GM19240 (cell line): ENCODE measurements around the gene CBR4.

Experiments used
- DNase-seq: peaks from one replicate; pipeline ENCODE4 v3.0.0; 2011; ENCODE audit warnings: low spot score; ENCODE audit not compliant: insufficient read length

The CBR4 gene

GRCh38 chr4:169033660-169034059 is 23.6 kb upstream of the CBR4 start:
- no peak for DNase-seq

GRCh38 chr4:169032883-169033645 is 23.0 kb upstream of the CBR4 start:
- DNase-seq: no peak

- DNase-seq: no peak
These were observed 22.1 kb upstream of the CBR4 start for GRCh38 chr4:169032194-169032593.

DNA sequence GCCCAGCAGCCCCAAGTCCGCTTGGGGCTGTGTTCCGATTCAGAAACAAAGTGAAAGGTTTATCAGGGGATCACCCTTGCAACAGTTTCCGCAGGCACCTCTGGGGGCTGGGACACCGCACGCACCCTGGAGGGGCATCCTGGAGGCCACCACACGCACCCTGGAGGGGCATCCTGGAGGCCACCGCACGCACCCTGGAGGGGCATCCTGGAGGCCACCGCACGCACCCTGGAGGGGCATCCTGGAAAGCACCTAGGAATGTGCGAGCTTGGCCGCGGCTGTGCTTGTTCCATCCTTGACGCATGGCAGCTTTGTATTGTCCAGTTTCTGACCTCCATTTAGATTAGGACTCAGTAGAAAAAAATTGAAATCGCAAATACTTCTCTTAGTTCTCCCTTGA is 21.3 kb upstream of the CBR4 start:
- DNase-seq: no peak

- no peak for DNase-seq
These were observed 20.5 kb upstream of the CBR4 start for GRCh38 chr4:169030562-169030982.

DNA sequence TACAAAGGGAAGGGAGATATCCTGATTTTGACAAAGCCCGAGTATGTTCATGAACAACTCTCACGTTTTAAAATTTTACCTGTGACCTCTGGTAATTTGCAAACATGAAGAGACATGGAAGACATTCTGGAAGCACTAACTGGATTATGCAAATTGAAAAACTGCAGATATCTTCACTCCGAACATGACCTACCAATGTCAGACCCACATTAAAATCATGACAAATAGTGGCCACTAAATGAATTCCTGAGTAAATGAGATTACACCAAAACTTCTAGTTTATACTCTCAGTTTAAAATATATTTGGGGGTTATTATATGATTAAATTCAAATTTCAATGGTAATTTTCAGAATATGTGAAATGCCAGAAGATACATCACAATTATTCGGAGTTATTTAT is 19.9 kb upstream of the CBR4 start:
- DNase-seq: no peak

DNA sequence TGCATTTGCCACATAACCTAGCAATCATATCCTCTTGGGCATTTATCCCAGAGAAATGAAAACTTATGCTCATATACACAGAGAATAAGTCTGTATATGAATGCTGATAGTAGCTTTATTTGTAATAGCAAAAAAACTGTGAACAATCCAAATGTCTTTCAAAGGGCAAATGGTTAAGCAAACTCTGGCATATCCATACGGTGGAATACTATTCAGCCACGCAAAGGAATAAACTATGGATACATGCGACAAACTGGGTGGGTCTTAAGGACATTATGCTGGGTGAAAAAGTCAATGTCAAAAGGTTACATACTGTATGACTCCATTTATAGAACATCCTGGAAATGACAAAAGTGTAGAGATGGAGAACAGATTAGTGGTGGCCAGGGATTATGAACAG is 17.6 kb upstream of the CBR4 start:
- no peak for DNase-seq

GRCh38 chr4:169025184-169025583 is 15.1 kb upstream of the CBR4 start:
- DNase-seq: no peak

DNA sequence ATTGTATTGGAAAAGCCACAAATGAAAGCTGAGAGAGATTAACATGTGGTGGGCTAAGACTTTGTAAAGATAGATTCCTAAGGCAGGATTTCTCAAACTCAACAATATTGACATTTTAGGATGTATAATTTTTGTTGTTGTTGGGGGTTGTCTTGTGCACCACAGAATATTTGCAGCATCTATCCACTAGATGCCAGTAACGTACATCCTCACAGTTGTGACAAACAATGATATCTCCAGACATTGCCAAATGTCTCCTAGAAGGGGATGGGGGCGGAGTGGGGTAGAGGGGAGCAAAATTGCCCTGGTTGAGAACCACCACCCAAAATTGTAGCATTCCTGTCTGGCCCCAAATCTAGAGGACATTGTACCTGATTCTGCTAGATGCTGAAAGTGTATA is 14.7 kb upstream of the CBR4 start:
- DNase-seq: no peak

DNA sequence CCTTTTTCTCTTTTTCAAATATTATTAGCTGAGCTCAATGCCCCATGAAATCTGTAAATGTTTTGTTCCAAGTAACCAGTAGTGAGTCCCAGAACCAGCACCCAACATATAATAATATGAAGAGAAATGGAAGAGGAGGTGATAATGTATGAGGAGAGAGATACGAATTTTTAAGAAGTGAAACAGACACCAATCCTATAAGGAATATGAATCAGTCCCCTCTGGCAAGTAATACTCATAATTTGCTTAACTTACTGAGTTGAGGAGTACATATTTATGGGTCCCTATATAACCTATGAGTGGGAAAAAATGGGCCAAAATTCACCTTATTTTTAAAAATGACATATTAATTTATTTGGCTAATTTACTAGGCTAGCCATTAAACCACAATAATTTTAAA is 8.4 kb upstream of the CBR4 start:
- no peak for DNase-seq

GRCh38 chr4:169017971-169018370 is 7.9 kb upstream of the CBR4 start:
- no peak for DNase-seq

- no peak for DNase-seq
These were observed 5.2 kb upstream of the CBR4 start for GRCh38 chr4:169015186-169015623.

DNA sequence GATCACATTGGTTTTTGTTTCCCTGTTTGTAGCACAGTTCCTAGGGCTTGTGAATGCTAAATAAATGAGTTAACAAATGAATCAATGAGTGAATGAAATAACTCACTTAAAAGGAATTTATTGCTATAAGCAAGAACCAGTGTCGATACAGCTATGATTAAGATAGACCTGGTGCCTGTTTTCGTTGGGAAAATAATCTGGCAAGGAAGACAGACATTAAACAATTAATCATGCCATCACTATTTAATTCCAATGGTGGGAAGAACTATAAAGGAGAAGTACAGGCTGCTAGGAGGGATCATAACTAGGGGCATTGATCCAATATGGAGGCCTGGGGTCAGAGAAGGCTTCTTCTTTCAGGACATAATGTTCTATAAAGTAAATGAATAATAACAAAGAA is 4.5 kb upstream of the CBR4 start:
- DNase-seq: no peak

- DNase-seq: no peak
These were observed 3.3 kb upstream of the CBR4 start for GRCh38 chr4:169013396-169013795.

- no peak for DNase-seq
These were observed 2.0 kb upstream of the CBR4 start for GRCh38 chr4:169012049-169012448.

GRCh38 chr4:169009286-169010124 is 550 bp downstream of the CBR4 start:
- DNase-seq: no peak

- DNase-seq: no peak
These were observed 4.5 kb downstream of the CBR4 start for GRCh38 chr4:169005453-169006099.

DNA sequence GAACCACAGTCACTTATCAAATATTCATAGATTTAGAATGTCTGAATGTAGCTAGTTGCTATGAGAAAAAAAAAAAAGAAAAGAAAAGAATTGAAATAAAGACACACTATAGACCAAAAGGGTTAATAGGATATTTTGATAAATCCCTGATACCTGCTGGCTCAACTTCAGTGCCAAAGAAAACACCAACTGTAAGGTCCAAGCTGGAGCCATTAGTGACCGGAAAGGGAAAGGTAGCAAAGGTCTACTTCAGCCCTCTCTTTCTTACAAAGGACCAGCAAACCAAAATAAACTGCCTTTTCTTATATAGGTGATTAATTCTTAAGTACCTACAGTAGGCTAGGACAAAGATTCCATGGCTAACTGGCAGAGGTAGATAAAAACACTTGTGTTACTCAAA is 9.7 kb downstream of the CBR4 start:
- no peak for DNase-seq

DNA sequence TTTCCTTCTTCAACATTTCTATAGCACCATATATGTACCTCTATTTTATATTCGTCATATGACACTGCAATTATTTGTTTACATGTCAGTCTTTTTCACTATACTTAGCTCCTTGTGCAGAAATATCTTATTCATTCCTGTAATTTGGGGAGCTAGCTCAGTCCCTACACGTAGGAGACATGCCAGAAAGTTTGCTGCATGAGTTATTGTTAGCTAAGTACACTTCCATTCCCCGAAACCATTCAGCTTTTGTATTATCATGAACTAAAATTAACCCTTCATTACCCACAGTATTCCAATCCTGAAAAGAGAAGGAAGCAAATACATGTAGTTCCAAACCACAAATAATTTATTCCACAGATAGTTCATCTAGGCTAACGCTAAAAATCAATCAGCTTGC is 10.2 kb downstream of the CBR4 start:
- DNase-seq: no peak

DNA sequence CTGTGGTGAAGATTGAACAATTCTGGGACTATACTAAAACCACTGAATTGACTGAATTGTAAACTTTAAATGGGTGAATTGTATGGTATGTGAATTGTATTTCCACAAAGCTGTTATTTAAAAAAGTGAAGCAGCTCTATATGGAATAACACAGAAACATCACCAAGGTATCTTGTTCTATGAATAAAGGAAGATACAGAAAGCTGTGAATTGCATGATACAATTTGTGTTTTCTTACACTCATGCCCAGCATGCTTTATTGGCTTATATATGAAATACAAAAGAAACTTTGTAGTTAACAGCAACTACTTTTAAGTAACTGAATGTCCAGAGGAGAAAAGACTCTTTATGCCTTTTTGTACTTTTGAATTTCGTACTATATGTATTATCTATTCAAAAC is 11.5 kb downstream of the CBR4 start:
- no peak for DNase-seq

- DNase-seq: no peak
These were observed 14.3 kb downstream of the CBR4 start for GRCh38 chr4:168995537-168996295.

DNA sequence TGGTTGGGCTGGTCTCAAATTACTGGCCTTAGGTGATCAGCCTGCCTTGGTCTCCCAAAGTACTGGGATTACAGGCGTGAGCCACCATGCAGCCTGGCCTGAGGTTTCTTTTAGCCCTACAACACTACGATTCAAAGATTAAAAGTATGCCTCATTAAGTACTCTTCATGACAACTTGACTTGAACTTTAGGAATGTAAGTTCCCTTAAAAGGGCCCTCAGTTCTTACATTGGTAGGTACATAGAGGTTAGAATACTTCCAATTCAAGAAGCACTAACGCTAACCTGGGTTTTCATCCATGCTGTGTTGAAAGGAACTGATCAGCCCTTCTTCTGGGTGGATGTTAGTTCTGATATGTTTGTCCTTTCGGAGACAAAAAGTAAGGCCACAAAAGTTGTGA is 15.1 kb downstream of the CBR4 start:
- no peak for DNase-seq
